GM23338 (cell line): ENCODE measurements around the gene SLC2A1. TPM values are rescaled to one million over a fixed set of nuclear protein-coding genes. Genes with fewer than 3 reads are reported as not detected.
A peak's percentile ranks its signal among the peaks of the same experiment; 100 is the strongest.

ENCODE experiments used
- ATAC-seq: fragments of 200-7000 bp; cut with Tn5 transposase; 3 replicates; pipeline ENCODE4 v1.9.1; 2020
- DNase-seq: peaks from one replicate; pipeline ENCODE4 v3.0.0-alpha.2; 2015; ENCODE audit warnings: low spot score
- H2AFZ ChIP-seq: fragments of 200-600 bp; sonication (generic); 2 replicates; pipeline ENCODE4 v1.8.0; 2016; ENCODE audit warnings: antibody characterized with exemption, mild to moderate bottlenecking, moderate library complexity
- H3F3A ChIP-seq: fragments of 200-600 bp; sonication (generic); replicated peaks from 2 replicates; pipeline ENCODE4 v1.8.0; 2017; ENCODE audit warnings: antibody characterized with exemption, mixed run types, low read depth
- H3K27ac ChIP-seq: fragments of 200-600 bp; sonication (generic); 2 replicates; pipeline ENCODE4 v1.6.1; 2016; ENCODE audit warnings: low read depth
- H3K27me3 ChIP-seq: fragments of 200-600 bp; sonication (generic); 2 replicates; pipeline ENCODE4 v1.8.0; 2016; ENCODE audit warnings: mild to moderate bottlenecking, mixed run types, moderate library complexity; ENCODE audit not compliant: insufficient read depth
- H3K36me3 ChIP-seq: fragments of 200-600 bp; sonication (generic); 2 replicates; pipeline ENCODE4 v1.8.0; 2016; ENCODE audit warnings: mild to moderate bottlenecking; ENCODE audit not compliant: insufficient read depth
- H3K4me1 ChIP-seq: fragments of 200-600 bp; sonication (generic); 2 replicates; pipeline ENCODE4 v1.8.0; 2016; ENCODE audit warnings: mild to moderate bottlenecking, moderate library complexity; ENCODE audit not compliant: insufficient read depth
- H3K4me2 ChIP-seq: fragments of 200-600 bp; sonication (generic); 2 replicates; pipeline ENCODE4 v1.7.1; 2017; ENCODE audit warnings: mixed run types
- H3K4me3 ChIP-seq: fragments of 200-600 bp; sonication (generic); 2 replicates; pipeline ENCODE4 v1.6.1; 2016; ENCODE audit warnings: mixed run types
- H3K79me2 ChIP-seq: fragments of 200-600 bp; sonication (generic); replicated peaks from 2 replicates; pipeline ENCODE4 v1.8.0; 2017; ENCODE audit warnings: mild to moderate bottlenecking; ENCODE audit not compliant: insufficient read depth
- H3K9me2 ChIP-seq: fragments of 200-600 bp; sonication (generic); 2 replicates; pipeline ENCODE4 v1.8.0; 2017; ENCODE audit not compliant: insufficient read depth
- H4K20me1 ChIP-seq: fragments of 200-600 bp; sonication (generic); replicated peaks from 2 replicates; pipeline ENCODE4 v1.8.0; 2017; ENCODE audit warnings: mild to moderate bottlenecking; ENCODE audit not compliant: insufficient read depth
- H3K27ac Mint-ChIP-seq: 2 replicates; pipeline ENCODE4 v1.8.0; 2020; ENCODE audit warnings: inconsistent platforms, mild to moderate bottlenecking, moderate library complexity, mixed read lengths
- H3K27me3 Mint-ChIP-seq: 3 replicates; pipeline ENCODE4 v1.8.0; 2022; ENCODE audit warnings: low read depth, mild to moderate bottlenecking, moderate library complexity, mixed read lengths, inconsistent platforms; ENCODE audit not compliant: insufficient read depth, poor library complexity
- H3K36me3 Mint-ChIP-seq: 3 replicates; pipeline ENCODE4 v1.8.0; 2021; ENCODE audit warnings: low read depth, mild to moderate bottlenecking, inconsistent platforms, moderate library complexity, mixed read lengths
- H3K4me1 Mint-ChIP-seq: 3 replicates; pipeline ENCODE4 v1.8.0; 2020; ENCODE audit warnings: mild to moderate bottlenecking, inconsistent platforms, mixed read lengths
- H3K4me3 Mint-ChIP-seq: 3 replicates; pipeline ENCODE4 v1.8.0; 2021; ENCODE audit warnings: moderate library complexity, mild to moderate bottlenecking, inconsistent platforms, mixed read lengths
- H3K9me3 Mint-ChIP-seq: 3 replicates; pipeline ENCODE4 v1.8.0; 2020; ENCODE audit warnings: moderate library complexity, mild to moderate bottlenecking, inconsistent platforms, mixed read lengths
- CREB1 ChIP-seq: fragments of 250-450 bp; sonication (Bioruptor Pico); IDR thresholded peaks from 2 replicates; pipeline ENCODE4 v1.5.0; 2020; ENCODE audit warnings: low read depth, mild to moderate bottlenecking, moderate library complexity
- NANOG ChIP-seq: IDR thresholded peaks from 2 replicates; pipeline ENCODE4 v1.6.1; 2016; ENCODE audit warnings: antibody characterized with exemption, borderline replicate concordance
- ZNF331 ChIP-seq: fragments of 250-450 bp; sonication (Bioruptor Pico); IDR thresholded peaks from 2 replicates; pipeline ENCODE4 v1.5.0; 2020; ENCODE audit warnings: low read depth, mild to moderate bottlenecking, moderate library complexity
- polyA plus RNA-seq: library from polyadenylated mRNA; unstranded; fragments of >200 nt; fragmentation: Nextera tagmentation; extraction: Ambion mirVana; gene quantifications from 2 replicates; pipeline ENCODE4 v1.2.1, GENCODE V29; 2016
- total RNA-seq: library from RNA; depleted of rRNA; stranded (reverse); fragments of >200 nt; shearing (Covaris generic); gene quantifications from 2 replicates; pipeline ENCODE4 v1.2.3, GENCODE V29; 2014
- TF ChIP-seq, protein P1 (sequence below): fragments of 250-450 bp; sonication (Bioruptor Pico); IDR thresholded peaks from 2 replicates; pipeline ENCODE4 v1.5.0; 2020; ENCODE audit warnings: mild to moderate bottlenecking, moderate library complexity
- TF ChIP-seq, protein P2 (sequence below), 2 experiments: fragments of 200-600 bp in 1 of 2; sonication (generic) in 1 of 2; conservative IDR thresholded peaks; 2 replicates each; pipeline versions ENCODE4 v1.5.1 to v1.6.1; 2016 to 2017; ENCODE audit warnings: antibody characterized with exemption in 2 of 2, low read depth in 2 of 2, mild to moderate bottlenecking in 2 of 2, moderate library complexity in 1 of 2

The SLC2A1 gene
- total and polyA plus RNA-seq, 2 experiments from 2014 or later, result 66.1 to 305 TPM

DNA sequence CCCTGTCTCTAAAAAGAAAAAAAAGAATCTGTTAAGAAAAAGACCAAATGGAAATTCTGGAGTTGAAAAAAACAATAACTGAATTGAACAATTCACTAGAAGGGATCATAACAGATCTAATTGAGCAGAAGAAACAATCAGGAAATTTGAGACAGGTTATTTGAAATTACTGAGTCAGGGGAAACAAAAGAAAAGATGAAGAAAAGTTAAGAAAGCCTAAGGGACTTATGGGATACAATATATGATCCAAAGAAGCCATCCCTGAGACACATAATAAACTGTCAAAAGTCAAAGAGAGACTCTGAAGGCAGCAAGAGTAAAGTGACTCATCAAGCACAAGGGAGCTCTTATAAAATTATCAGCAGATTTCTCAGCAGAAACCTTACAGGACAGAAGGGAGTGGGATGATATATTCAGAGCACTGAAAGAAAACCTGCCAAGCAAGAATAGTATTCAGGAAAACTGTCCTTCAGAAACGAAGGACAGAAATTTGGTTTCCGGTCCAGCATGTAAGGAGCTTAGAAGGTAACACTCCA lies 44.5 kb downstream of the SLC2A1 start (continued):
- TF ChIP-seq, protein P1, sequence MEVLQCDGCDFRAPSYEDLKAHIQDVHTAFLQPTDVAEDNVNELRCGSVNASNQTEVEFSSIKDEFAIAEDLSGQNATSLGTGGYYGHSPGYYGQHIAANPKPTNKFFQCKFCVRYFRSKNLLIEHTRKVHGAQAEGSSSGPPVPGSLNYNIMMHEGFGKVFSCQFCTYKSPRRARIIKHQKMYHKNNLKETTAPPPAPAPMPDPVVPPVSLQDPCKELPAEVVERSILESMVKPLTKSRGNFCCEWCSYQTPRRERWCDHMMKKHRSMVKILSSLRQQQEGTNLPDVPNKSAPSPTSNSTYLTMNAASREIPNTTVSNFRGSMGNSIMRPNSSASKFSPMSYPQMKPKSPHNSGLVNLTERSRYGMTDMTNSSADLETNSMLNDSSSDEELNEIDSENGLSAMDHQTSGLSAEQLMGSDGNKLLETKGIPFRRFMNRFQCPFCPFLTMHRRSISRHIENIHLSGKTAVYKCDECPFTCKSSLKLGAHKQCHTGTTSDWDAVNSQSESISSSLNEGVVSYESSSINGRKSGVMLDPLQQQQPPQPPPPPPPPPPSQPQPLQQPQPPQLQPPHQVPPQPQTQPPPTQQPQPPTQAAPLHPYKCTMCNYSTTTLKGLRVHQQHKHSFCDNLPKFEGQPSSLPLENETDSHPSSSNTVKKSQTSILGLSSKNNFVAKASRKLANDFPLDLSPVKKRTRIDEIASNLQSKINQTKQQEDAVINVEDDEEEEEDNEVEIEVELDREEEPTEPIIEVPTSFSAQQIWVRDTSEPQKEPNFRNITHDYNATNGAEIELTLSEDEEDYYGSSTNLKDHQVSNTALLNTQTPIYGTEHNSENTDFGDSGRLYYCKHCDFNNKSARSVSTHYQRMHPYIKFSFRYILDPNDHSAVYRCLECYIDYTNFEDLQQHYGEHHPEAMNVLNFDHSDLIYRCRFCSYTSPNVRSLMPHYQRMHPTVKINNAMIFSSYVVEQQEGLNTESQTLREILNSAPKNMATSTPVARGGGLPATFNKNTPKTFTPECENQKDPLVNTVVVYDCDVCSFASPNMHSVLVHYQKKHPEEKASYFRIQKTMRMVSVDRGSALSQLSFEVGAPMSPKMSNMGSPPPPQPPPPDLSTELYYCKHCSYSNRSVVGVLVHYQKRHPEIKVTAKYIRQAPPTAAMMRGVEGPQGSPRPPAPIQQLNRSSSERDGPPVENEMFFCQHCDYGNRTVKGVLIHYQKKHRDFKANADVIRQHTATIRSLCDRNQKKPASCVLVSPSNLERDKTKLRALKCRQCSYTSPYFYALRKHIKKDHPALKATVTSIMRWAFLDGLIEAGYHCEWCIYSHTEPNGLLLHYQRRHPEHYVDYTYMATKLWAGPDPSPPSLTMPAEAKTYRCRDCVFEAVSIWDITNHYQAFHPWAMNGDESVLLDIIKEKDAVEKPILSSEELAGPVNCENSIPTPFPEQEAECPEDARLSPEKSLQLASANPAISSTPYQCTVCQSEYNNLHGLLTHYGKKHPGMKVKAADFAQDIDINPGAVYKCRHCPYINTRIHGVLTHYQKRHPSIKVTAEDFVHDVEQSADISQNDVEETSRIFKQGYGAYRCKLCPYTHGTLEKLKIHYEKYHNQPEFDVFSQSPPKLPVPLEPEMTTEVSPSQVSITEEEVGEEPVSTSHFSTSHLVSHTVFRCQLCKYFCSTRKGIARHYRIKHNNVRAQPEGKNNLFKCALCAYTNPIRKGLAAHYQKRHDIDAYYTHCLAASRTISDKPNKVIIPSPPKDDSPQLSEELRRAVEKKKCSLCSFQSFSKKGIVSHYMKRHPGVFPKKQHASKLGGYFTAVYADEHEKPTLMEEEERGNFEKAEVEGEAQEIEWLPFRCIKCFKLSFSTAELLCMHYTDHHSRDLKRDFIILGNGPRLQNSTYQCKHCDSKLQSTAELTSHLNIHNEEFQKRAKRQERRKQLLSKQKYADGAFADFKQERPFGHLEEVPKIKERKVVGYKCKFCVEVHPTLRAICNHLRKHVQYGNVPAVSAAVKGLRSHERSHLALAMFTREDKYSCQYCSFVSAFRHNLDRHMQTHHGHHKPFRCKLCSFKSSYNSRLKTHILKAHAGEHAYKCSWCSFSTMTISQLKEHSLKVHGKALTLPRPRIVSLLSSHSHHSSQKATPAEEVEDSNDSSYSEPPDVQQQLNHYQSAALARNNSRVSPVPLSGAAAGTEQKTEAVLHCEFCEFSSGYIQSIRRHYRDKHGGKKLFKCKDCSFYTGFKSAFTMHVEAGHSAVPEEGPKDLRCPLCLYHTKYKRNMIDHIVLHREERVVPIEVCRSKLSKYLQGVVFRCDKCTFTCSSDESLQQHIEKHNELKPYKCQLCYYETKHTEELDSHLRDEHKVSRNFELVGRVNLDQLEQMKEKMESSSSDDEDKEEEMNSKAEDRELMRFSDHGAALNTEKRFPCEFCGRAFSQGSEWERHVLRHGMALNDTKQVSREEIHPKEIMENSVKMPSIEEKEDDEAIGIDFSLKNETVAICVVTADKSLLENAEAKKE, result no peak
- no peak for TF ChIP-seq NANOG
- TF ChIP-seq CREB1 (CRISPR knock-in tag), result no peak
- no peak for TF ChIP-seq ZNF331 (CRISPR knock-in tag)

DNA sequence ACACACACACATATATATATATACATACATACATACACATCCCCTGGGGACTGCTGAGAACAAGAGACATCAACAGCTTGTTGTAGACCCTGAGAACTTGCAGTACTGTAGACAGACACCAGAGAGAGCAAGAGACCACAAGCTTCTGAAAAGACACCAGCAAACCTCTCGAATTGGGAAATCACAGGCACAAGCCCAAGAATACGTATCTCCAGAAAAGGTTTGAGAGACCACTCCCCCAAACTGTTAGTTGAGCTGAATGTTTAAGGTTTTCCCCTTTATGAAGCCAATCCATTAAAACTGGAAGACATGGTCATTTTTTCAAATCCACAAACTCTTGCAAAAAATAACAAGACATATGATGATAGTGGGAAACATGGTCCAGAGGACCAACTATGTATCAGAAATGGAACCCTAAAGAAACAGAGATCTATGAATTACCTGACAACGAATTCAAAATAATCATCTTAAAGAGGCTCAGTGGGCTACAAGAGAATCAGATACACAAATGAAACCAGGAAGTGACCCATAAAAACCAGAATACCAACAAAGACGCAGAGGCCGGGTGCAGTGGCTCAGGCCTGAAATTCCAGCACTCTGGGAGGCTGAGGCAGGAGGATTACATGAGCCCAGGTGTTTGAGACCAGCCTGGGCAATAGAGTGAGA lies 45.1 kb downstream of the SLC2A1 start:
- H2AFZ ChIP-seq, result no peak overlapping the region
- Mint-ChIP-seq H3K4me3 (no peak overlapping the region), H3K9me3 (peaks cover 28% of the 10 kb centered on the region), H3K4me1 (no peaks in the 10 kb centered on the region; the same call in 1 of the 3 replicates), H3K36me3 (peaks cover 19% of the 10 kb centered on the region), H3K27ac (no peak overlapping the region), H3K27me3 (no peaks in the 10 kb centered on the region)
- 0 out of 2 replicates have a peak, but pooled peaks cover 7% of the 10 kb centered on the region for H3K9me2 ChIP-seq
- TF ChIP-seq NANOG, result no peak
- TF ChIP-seq, protein P2, sequence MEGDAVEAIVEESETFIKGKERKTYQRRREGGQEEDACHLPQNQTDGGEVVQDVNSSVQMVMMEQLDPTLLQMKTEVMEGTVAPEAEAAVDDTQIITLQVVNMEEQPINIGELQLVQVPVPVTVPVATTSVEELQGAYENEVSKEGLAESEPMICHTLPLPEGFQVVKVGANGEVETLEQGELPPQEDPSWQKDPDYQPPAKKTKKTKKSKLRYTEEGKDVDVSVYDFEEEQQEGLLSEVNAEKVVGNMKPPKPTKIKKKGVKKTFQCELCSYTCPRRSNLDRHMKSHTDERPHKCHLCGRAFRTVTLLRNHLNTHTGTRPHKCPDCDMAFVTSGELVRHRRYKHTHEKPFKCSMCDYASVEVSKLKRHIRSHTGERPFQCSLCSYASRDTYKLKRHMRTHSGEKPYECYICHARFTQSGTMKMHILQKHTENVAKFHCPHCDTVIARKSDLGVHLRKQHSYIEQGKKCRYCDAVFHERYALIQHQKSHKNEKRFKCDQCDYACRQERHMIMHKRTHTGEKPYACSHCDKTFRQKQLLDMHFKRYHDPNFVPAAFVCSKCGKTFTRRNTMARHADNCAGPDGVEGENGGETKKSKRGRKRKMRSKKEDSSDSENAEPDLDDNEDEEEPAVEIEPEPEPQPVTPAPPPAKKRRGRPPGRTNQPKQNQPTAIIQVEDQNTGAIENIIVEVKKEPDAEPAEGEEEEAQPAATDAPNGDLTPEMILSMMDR (conservative IDR thresholded peaks at IDR 0.05; ENCODE audit: low read depth in 2 of 2), result peak; percentile 85 to 95
- no peaks in the 10 kb centered on the region for H3K27me3 ChIP-seq
- DNase-seq (peak; percentile 93), ATAC-seq (peak; percentile 96)
- H3K27ac ChIP-seq, result no peak overlapping the region
- no peak overlapping the region for H3K4me3 ChIP-seq
- H3K4me2 ChIP-seq, result no peak overlapping the region
- peaks cover 6% of the 10 kb centered on the region; the same call in 1 of the 2 replicates for H3K36me3 ChIP-seq
- no peaks in the 10 kb centered on the region for H3F3A ChIP-seq
- H3K79me2 ChIP-seq, result no peaks in the 10 kb centered on the region
- no peaks in the 10 kb centered on the region for H4K20me1 ChIP-seq
- no peaks in the 10 kb centered on the region for H3K4me1 ChIP-seq
